CD4-positive, alpha-beta T cell (primary cell): ENCODE results near the gene ORMDL3. TPM values are rescaled to one million over a fixed set of nuclear protein-coding genes. Genes with fewer than 3 reads are reported as not detected.

Experiments used
- ATAC-seq: fragments of 200-7000 bp; cut with Tn5 transposase; one replicate; pipeline ENCODE4 v1.10.0; 2022; ENCODE audit warnings: mild to moderate bottlenecking; ENCODE audit not compliant: poor library complexity
- CTCF ChIA-PET: fragments of 350-600 bp; sonication (Branson Sonifier 250); formaldehyde crosslinking; loops from one replicate; lab custom pipeline; 2021; ENCODE audit warnings: antibody characterized with exemption, inconsistent platforms; lab: Charles Lee
- POLR2A ChIA-PET: fragments of 350-600 bp; sonication (Branson Sonifier 250); formaldehyde crosslinking; loops from one replicate; lab custom pipeline; 2021; ENCODE audit warnings: antibody characterized with exemption, inconsistent platforms; lab: Charles Lee
- DNase-seq, 14 experiments: peaks; one replicate each; pipeline ENCODE4 v3.0.0-alpha.2; 2013 to 2020; ENCODE audit warnings: mixed read lengths in 2 of 14
- H3K27ac ChIP-seq, 2 donors: one replicate each; pipeline versions ENCODE4 v1.5.1 to v1.7.0; 2013; ENCODE audit warnings: low read length in 2 of 2, low read depth in 1 of 2, mild to moderate bottlenecking in 1 of 2
- H3K27me3 ChIP-seq, 2 experiments: 1 replicate in 1 of 2; 2 replicates in 1 of 2; pipeline versions ENCODE4 v1.6.1 to v1.7.0; 2013; ENCODE audit warnings: low read length in 2 of 2, control low read depth in 1 of 2, mild to moderate bottlenecking in 1 of 2, moderate library complexity in 1 of 2; ENCODE audit not compliant: insufficient read depth in 2 of 2, control insufficient read depth in 1 of 2
- H3K36me3 ChIP-seq: one replicate; pipeline ENCODE4 v1.6.1; 2013; ENCODE audit warnings: low read length, control low read depth; ENCODE audit not compliant: insufficient read depth
- H3K4me1 ChIP-seq: one replicate; pipeline ENCODE4 v1.6.1; 2013; ENCODE audit warnings: low read length, control low read depth; ENCODE audit not compliant: insufficient read depth
- H3K4me3 ChIP-seq: one replicate; pipeline ENCODE4 v1.5.1; 2013; ENCODE audit warnings: mild to moderate bottlenecking, low read length, moderate library complexity
- H3K9me3 ChIP-seq, 2 experiments: 1 replicate in 1 of 2; 2 replicates in 1 of 2; pipeline versions ENCODE4 v1.6.1 to v1.7.0; 2013; ENCODE audit warnings: low read length in 2 of 2, mild to moderate bottlenecking in 2 of 2, control low read depth in 1 of 2, moderate library complexity in 1 of 2; ENCODE audit not compliant: control insufficient read depth in 1 of 2, insufficient read depth in 1 of 2
- H3K27ac Mint-ChIP-seq: one replicate; pipeline ENCODE4 v1.8.0; 2020; ENCODE audit warnings: mixed read lengths
- H3K27me3 Mint-ChIP-seq: one replicate; pipeline ENCODE4 v1.8.0; 2021; ENCODE audit warnings: mixed read lengths
- H3K36me3 Mint-ChIP-seq: one replicate; pipeline ENCODE4 v1.8.0; 2021; ENCODE audit warnings: low read depth, mixed read lengths
- H3K4me1 Mint-ChIP-seq: one replicate; pipeline ENCODE4 v1.8.0; 2021; ENCODE audit warnings: low read depth, mixed read lengths
- H3K4me3 Mint-ChIP-seq: one replicate; pipeline ENCODE4 v1.8.0; 2020; ENCODE audit warnings: mild to moderate bottlenecking, mixed read lengths
- H3K9me3 Mint-ChIP-seq: one replicate; pipeline ENCODE4 v1.8.0; 2020; ENCODE audit warnings: mixed read lengths
- intact Hi-C, 2 experiments: fragments of 100-400 bp; cut with DNase I in 1 of 2; cut with micrococcal nuclease in 1 of 2; formaldehyde crosslinking; loops; one replicate each; pipeline versions ENCODE4 v1.15.1 to v1.9.0; 2023 to 2025; cut with DNase I, micrococcal nuclease
- total RNA-seq, 174 experiments: library from RNA in 2 of 174; stranded (reverse) in 2 of 174; gene quantifications; one replicate each; pipeline ENCODE4 v1.2.3 and lab custom pipeline; 2021 to 2026
- TF ChIP-seq, protein P1 (sequence below): fragments of 200-600 bp; IDR thresholded peaks from one replicate; pipeline ENCODE4 v1.8.0; 2022; ENCODE audit warnings: antibody characterized with exemption, mild to moderate bottlenecking

ORMDL3 gene
- total RNA-seq, 2 experiments from 2014 or later: 103 to 105 TPM

DNA sequence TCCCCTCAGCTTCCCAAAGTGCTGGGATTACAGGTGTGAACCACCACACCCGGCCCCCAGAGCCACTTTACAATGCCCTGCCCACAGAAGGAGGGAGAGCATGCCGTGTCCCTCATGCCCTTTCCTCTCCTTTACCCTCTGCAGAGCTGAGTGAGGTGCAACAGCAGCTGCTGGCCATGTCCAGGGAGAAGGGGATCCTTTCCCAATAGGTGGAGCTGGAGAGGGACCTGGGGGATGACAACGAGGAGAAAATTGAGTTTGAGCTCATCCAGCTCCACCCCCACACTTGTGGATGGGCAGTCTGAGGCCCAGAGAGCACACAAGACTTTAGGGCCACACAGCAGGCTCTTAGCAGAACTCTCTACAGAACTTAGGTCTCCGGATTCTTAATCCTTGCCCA is 27.5 kb upstream of the ORMDL3 start:
- DNase-seq (no peak), ATAC-seq (no peak)
- H3K36me3 Mint-ChIP-seq: no peaks in the 10 kb centered on the region
- H3K9me3 ChIP-seq: no peaks in the 10 kb centered on the region
- no peak overlapping the region for H3K27ac Mint-ChIP-seq
- H3K4me3 Mint-ChIP-seq: peak overlapping the region; percentile 60
- H3K27me3 ChIP-seq: no peaks in the 10 kb centered on the region
- no peaks in the 10 kb centered on the region for H3K27me3 Mint-ChIP-seq
- H3K36me3 ChIP-seq: no peaks in the 10 kb centered on the region
- intact Hi-C loops: loop anchor here in 1 of 2 experiments (10.0 kb wide), 1 partner anchor 320 kb away; the partner anchor contains the start of gene STARD3
- ChIA-PET CTCF (interaction anchor here (1.4 to 2.9 kb wide), 2 partner anchors 25 to 333 kb away, joined by 4 to 22 read pairs; partner anchors contain the start of gene PSMD3), POLR2A (interaction anchor here (0.6 to 3.6 kb wide), 3 partner anchors 26 to 274 kb away, joined by 3 to 46 read pairs (median 4); partner anchors contain the start of gene PSMD3)
- TF ChIP-seq, protein P1, sequence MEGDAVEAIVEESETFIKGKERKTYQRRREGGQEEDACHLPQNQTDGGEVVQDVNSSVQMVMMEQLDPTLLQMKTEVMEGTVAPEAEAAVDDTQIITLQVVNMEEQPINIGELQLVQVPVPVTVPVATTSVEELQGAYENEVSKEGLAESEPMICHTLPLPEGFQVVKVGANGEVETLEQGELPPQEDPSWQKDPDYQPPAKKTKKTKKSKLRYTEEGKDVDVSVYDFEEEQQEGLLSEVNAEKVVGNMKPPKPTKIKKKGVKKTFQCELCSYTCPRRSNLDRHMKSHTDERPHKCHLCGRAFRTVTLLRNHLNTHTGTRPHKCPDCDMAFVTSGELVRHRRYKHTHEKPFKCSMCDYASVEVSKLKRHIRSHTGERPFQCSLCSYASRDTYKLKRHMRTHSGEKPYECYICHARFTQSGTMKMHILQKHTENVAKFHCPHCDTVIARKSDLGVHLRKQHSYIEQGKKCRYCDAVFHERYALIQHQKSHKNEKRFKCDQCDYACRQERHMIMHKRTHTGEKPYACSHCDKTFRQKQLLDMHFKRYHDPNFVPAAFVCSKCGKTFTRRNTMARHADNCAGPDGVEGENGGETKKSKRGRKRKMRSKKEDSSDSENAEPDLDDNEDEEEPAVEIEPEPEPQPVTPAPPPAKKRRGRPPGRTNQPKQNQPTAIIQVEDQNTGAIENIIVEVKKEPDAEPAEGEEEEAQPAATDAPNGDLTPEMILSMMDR: no peak
- H3K27ac ChIP-seq: no peak overlapping the region
- H3K4me3 ChIP-seq: no peak overlapping the region
- peaks cover 22% of the 10 kb centered on the region for H3K4me1 Mint-ChIP-seq
- H3K9me3 Mint-ChIP-seq: no peaks in the 10 kb centered on the region
- H3K4me1 ChIP-seq: peaks cover 24% of the 10 kb centered on the region

DNA sequence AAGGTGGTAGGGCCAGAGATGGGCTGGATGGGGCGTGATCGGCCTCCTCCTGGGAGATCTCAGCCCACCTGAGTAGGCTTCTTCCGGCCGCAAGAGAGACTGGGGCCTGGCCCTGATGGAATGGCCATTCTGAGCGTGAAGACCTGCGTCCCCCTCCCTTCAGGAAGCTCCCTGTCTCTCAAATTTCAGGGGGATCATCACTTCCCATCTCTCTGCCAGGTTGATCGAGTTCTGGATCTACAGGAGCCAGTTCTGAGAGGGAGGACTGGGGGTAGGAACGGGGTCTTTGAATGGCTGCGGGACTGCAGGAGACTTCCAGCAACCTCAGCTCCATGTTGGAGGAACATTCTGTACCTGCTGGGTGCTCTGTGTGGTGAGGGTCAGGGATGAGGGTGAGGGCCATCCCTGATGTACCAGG is 26.1 kb upstream of the ORMDL3 start:
- H3K36me3 ChIP-seq: no peaks in the 10 kb centered on the region
- TF ChIP-seq, protein P1: no peak
- Mint-ChIP-seq H3K4me1 (peaks cover 21% of the 10 kb centered on the region), H3K36me3 (no peaks in the 10 kb centered on the region), H3K27me3 (no peaks in the 10 kb centered on the region), H3K9me3 (no peaks in the 10 kb centered on the region), H3K27ac (peak overlapping the region; percentile 77), H3K4me3 (peak overlapping the region; percentile 90)
- no peak for ATAC-seq
- ChIA-PET CTCF (interaction anchor here (1.4 to 2.9 kb wide), 2 partner anchors 27 to 332 kb away, joined by 4 to 22 read pairs; partner anchors contain the start of gene PSMD3), POLR2A (interaction anchor here (1.0 to 3.6 kb wide), 4 partner anchors 27 to 173 kb away, joined by 3 to 46 read pairs (median 5); partner anchors contain the start of genes LRRC3C, ORMDL3 and PSMD3)
- intact Hi-C loops: loop anchor here in 1 of 2 experiments (1.0 to 10.0 kb wide), 2 partner anchors 26 to 319 kb away; partner anchors contain the start of genes LRRC3C, ORMDL3 and STARD3
- no peaks in the 10 kb centered on the region for H3K9me3 ChIP-seq
- peak overlapping the region; percentile 22 to 41 for H3K27ac ChIP-seq
- H3K4me1 ChIP-seq: peaks cover 19% of the 10 kb centered on the region
- H3K4me3 ChIP-seq: peak overlapping the region; percentile 66
- no peaks in the 10 kb centered on the region for H3K27me3 ChIP-seq
- DNase-seq: no peak

DNA sequence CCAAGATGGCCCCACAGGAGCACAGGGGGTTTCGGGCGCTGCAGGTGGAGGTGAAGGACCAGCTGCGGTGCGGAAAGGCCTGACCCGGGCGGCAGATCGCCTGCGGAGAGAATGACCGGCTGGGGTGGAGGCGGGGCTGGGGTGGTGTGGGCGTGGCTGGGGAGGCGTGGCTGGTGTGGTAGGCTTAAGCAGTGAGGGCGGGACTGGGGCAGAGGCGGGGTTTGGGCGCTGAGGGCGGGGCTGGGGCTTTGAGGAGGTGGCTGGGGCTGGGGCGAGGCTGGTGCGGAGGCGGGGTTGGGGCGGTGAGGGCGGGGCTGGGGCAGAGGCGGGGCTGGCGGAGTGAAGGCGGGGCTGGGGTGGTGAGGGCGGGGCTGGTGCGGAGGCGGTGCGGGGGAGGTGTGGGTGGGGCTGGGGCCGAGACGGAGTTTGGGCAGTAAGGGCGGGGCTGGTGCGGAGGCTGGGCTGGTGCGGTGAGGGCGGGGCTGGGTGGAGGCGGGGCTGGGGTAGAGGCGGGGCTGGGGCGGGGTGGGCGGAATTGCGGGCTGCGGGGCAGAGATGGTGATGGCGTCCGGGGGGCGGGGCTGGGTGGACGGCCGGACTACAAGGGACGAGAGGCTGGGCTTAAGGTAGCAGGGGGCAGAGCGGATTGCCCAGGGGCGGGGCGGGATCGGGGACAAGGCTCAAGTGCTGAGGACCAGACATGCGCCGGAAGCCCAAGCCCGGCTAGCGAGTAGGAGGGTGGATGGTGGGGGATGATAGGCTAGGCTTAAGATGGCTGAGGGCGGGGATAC is 25.5 kb upstream of the ORMDL3 start:
- no peaks in the 10 kb centered on the region for H3K27me3 Mint-ChIP-seq

More for the DNA sequence above, 25.5 kb upstream of the ORMDL3 start:
- peak; percentile 90 to 99 (median 98) for DNase-seq
- Histone ChIP-seq H3K4me3 (peak overlapping the region; percentile 66), H3K4me1 (peaks cover 20% of the 10 kb centered on the region), H3K9me3 (no peaks in the 10 kb centered on the region), H3K27me3 (no peaks in the 10 kb centered on the region), H3K36me3 (no peaks in the 10 kb centered on the region), H3K27ac (peak overlapping the region; percentile 22 to 41)
- Mint-ChIP-seq H3K4me3 (peak overlapping the region; percentile 90), H3K27ac (peak overlapping the region; percentile 77), H3K36me3 (no peaks in the 10 kb centered on the region), H3K9me3 (no peaks in the 10 kb centered on the region), H3K4me1 (peaks cover 25% of the 10 kb centered on the region)
- peak; percentile 86 for ATAC-seq
- ChIA-PET POLR2A (interaction anchor here (1.0 to 3.6 kb wide), 4 partner anchors 26 to 223 kb away, joined by 3 to 46 read pairs (median 5); partner anchors contain the start of genes LRRC3C, MIEN1, ORMDL3 and PSMD3), CTCF (interaction anchor here (2.9 kb wide), 1 partner anchor 27 kb away, joined by 22 read pairs; the partner anchor contains the start of gene PSMD3)
- intact Hi-C loops: loop anchor here in 1 of 2 experiments (1.0 to 10.0 kb wide), 2 partner anchors 26 to 318 kb away; partner anchors contain the start of genes LRRC3C, ORMDL3 and STARD3
- TF ChIP-seq, protein P1: no peak
